Psoas muscle (tissue), 8 donors: Measurements from ENCODE around the gene RAB13. TPM values are rescaled to one million over a fixed set of nuclear protein-coding genes. Genes with fewer than 3 reads are reported as not detected.

Experiments
- ATAC-seq, 4 donors: fragments of 200-7000 bp; cut with Tn5 transposase; one replicate each; pipeline ENCODE4 v1.9.1; 2020; ENCODE audit warnings: moderate library complexity in 3 of 4, mild to moderate bottlenecking in 2 of 4
- DNase-seq, 2 donors: peaks; one replicate each; pipeline ENCODE4 v3.0.0-alpha.2; 2020
- H3K27ac ChIP-seq: fragments of 200-600 bp; one replicate; pipeline ENCODE4 v1.8.0; 2022
- H3K27me3 ChIP-seq, 3 donors: fragments of 200-600 bp in 1 of 3; one replicate each; pipeline versions ENCODE4 v1.6.1 to v1.8.0; 2013 to 2022; ENCODE audit warnings: low read length in 2 of 3, mild to moderate bottlenecking in 2 of 3, moderate library complexity in 1 of 3; ENCODE audit not compliant: insufficient read depth in 3 of 3
- H3K36me3 ChIP-seq, 2 donors: fragments of 200-600 bp in 1 of 2; one replicate each; pipeline versions ENCODE4 v1.6.1 to v1.8.0; 2013 to 2022; ENCODE audit warnings: low read depth in 1 of 2, mild to moderate bottlenecking in 1 of 2, moderate library complexity in 1 of 2; ENCODE audit not compliant: insufficient read depth in 1 of 2
- H3K4me1 ChIP-seq: fragments of 200-600 bp; one replicate; pipeline ENCODE4 v1.8.0; 2022
- H3K4me3 ChIP-seq: fragments of 200-600 bp; one replicate; pipeline ENCODE4 v1.8.0; 2022; ENCODE audit warnings: mild to moderate bottlenecking
- H3K9me3 ChIP-seq: fragments of 200-600 bp; one replicate; pipeline ENCODE4 v1.8.0; 2022
- WGBS, 3 donors: extraction: QIAGEN DNeasy Blood & Tissue Kit; methylation state at CpG; one replicate each; pipeline versions ENCODE4 v1.1.6 to v1.1.7; 2013; 5-methylcytosine and 5-hydroxymethylcytosine counted together
- intact Hi-C, 2 donors: fragments of 100-400 bp; cut with DNase I; formaldehyde crosslinking; loops; one replicate each; pipeline versions ENCODE4 v1.11.0 to v1.14.2; 2022
- polyA plus RNA-seq, 3 donors: library from polyadenylated mRNA; stranded (reverse); fragments of 200-250 nt; gene quantifications; one replicate each; pipeline ENCODE4 v1.2.3, GENCODE V29; 2013
- total RNA-seq, 4 donors: library from RNA; stranded (reverse); fragmentation: NEBNext Ultra II Directional in 2 of 4; extraction: Animal tissue kit (Norgen Biotek cat#: 25700) in 2 of 4; gene quantifications; one replicate each; pipeline versions ENCODE4 v1.2.1 to v1.2.4, GENCODE V29; 2021 to 2023
- TF ChIP-seq, protein P1 (sequence below): fragments of 200-600 bp; IDR thresholded peaks from one replicate; pipeline ENCODE4 v1.8.0; 2022; ENCODE audit warnings: antibody characterized with exemption
- donor health status: healthy with polysubstance abuse.
- donor health status: DM: no; HTN: no; CAD: no; lungs with moderate emphysema.
- donor health status: Bipolar disorder and iron deficiency.
- donor health status: healthy.
- donor health status: DM: yes; HTN: yes; CAD: no.
- donor health status: DM: no; HTN: no; CAD: no.
- donor health status: DM: no; HTN: no; CAD: no.
- donor health status: DM: yes; HTN: yes; CAD: no.

The RAB13 gene
- total and polyA plus RNA-seq, 7 donors = 30.3 to 67.0 (median 38.5) TPM

- no peaks in the 10 kb centered on the region for H3K9me3 ChIP-seq
- ATAC-seq (no peak), DNase-seq (no peak)
- H3K27ac ChIP-seq = no peak overlapping the region
- intact Hi-C loops = loop anchor here in 1 of 2 donors (10.0 kb wide), 1 partner anchor 279 kb away; the partner anchor contains the start of gene HAX1
- H3K27me3 ChIP-seq = no peaks in the 10 kb centered on the region
- peaks cover 25% of the 10 kb centered on the region for H3K4me1 ChIP-seq
- H3K4me3 ChIP-seq = no peak overlapping the region
- 89 to 97% (median 95%) methylated on average over 11 of the region's 11 CpGs for WGBS, 3 donors
- TF ChIP-seq, protein P1, sequence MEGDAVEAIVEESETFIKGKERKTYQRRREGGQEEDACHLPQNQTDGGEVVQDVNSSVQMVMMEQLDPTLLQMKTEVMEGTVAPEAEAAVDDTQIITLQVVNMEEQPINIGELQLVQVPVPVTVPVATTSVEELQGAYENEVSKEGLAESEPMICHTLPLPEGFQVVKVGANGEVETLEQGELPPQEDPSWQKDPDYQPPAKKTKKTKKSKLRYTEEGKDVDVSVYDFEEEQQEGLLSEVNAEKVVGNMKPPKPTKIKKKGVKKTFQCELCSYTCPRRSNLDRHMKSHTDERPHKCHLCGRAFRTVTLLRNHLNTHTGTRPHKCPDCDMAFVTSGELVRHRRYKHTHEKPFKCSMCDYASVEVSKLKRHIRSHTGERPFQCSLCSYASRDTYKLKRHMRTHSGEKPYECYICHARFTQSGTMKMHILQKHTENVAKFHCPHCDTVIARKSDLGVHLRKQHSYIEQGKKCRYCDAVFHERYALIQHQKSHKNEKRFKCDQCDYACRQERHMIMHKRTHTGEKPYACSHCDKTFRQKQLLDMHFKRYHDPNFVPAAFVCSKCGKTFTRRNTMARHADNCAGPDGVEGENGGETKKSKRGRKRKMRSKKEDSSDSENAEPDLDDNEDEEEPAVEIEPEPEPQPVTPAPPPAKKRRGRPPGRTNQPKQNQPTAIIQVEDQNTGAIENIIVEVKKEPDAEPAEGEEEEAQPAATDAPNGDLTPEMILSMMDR = no peak
- peaks cover 10 to 47% of the 10 kb centered on the region in 2 donors for H3K36me3 ChIP-seq
Observed at GRCh38 chr1:153995640-153996039, 9.5 kb upstream of the RAB13 start.

GRCh38 chr1:153995202-153995601, 9.1 kb upstream of the RAB13 start:
- H3K4me1 ChIP-seq = peaks cover 25% of the 10 kb centered on the region
- WGBS, 3 donors = 70 to 82% (median 75%) methylated on average over 3 of the region's 3 CpGs
- H3K4me3 ChIP-seq = no peak overlapping the region
- TF ChIP-seq, protein P1 = no peak
- H3K9me3 ChIP-seq = no peaks in the 10 kb centered on the region
- H3K27me3 ChIP-seq = no peaks in the 10 kb centered on the region
- H3K27ac ChIP-seq = no peak overlapping the region
- ATAC-seq (no peak), DNase-seq (no peak)
- H3K36me3 ChIP-seq = peaks cover 10 to 47% of the 10 kb centered on the region in 2 donors
- intact Hi-C loops = loop anchor here in 1 of 2 donors (10.0 kb wide), 1 partner anchor 280 kb away; the partner anchor contains the start of gene HAX1

GRCh38 chr1:153991806-153992205, 5.7 kb upstream of the RAB13 start:
- H3K4me3 ChIP-seq = peak overlapping the region; percentile 93
- H3K27me3 ChIP-seq = no peaks in the 10 kb centered on the region
- peaks cover 25% of the 10 kb centered on the region for H3K4me1 ChIP-seq
- TF ChIP-seq, protein P1 = no peak
- intact Hi-C loops = loop anchor here in 1 of 2 donors (10.0 kb wide), 1 partner anchor 283 kb away; the partner anchor contains the start of gene HAX1
- peaks cover 10 to 47% of the 10 kb centered on the region in 2 donors for H3K36me3 ChIP-seq
- H3K27ac ChIP-seq = peak overlapping the region; percentile 98
- H3K9me3 ChIP-seq = no peaks in the 10 kb centered on the region
- DNase-seq = no peak
- ATAC-seq = no peak
- 95 to 100% (median 99%) methylated on average over 2 of the region's 2 CpGs for WGBS, 3 donors

- DNase-seq (no peak), ATAC-seq (no peak)
- Histone ChIP-seq H3K4me3 (peak overlapping the region; percentile 93), H3K36me3 (peaks cover 10 to 47% of the 10 kb centered on the region in 2 donors), H3K27ac (peak overlapping the region; percentile 98), H3K4me1 (peaks cover 25% of the 10 kb centered on the region), H3K27me3 (no peaks in the 10 kb centered on the region), H3K9me3 (no peaks in the 10 kb centered on the region)
- intact Hi-C loops = loop anchor here in 1 of 2 donors (10.0 kb wide), 1 partner anchor 284 kb away; the partner anchor contains the start of gene HAX1
- TF ChIP-seq, protein P1 = no peak
- 8% methylated on average over 9 of the region's 9 CpGs for WGBS, 3 donors
Observed at GRCh38 chr1:153991151-153991630, 5.1 kb upstream of the RAB13 start.
